Endothelial cell of umbilical vein (primary cell): Measurements from ENCODE around the gene TNFRSF14. TPM values are rescaled to one million over a fixed set of nuclear protein-coding genes. Genes with fewer than 3 reads are reported as not detected.

Experiments used
- BruUV-seq: library from RNA; stranded (reverse); fragments of 400-500 nt; replicated peaks from 2 replicates; lab custom pipeline; 2021; lab: Mats Ljungman, UMichigan
- CTCF ChIA-PET: fragments of 300-600, 350-600 bp; sonication (Branson Sonifier 250); formaldehyde crosslinking; loops from one replicate; lab custom pipeline; 2021; ENCODE audit warnings: antibody characterized with exemption, inconsistent platforms; lab: Charles Lee
- POLR2A ChIA-PET: fragments of 300-600, 350-600 bp; sonication (Branson Sonifier 250); formaldehyde crosslinking; loops from one replicate; lab custom pipeline; 2021; ENCODE audit warnings: antibody characterized with exemption, inconsistent platforms; lab: Charles Lee
- DNase-seq: peaks from one replicate; pipeline ENCODE4 v3.0.0-alpha.2; 2011; ENCODE audit warnings: low read depth, low spot score
- FAIRE-seq: peaks from 2 replicates; lab custom pipeline; 2011; peaks lifted over from hg19 to GRCh38; lab: Jason Lieb, UNC
- H2AFZ ChIP-seq: 2 replicates; pipeline ENCODE4 v1.6.0; 2012; ENCODE audit warnings: low read depth, low read length, control low read depth, inconsistent platforms
- H3K27ac ChIP-seq: 2 replicates; pipeline ENCODE4 v1.5.1; 2011; ENCODE audit warnings: low read depth, mild to moderate bottlenecking, control low read depth, low read length, moderate library complexity; ENCODE audit not compliant: insufficient read depth
- H3K27me3 ChIP-seq, 2 experiments: 2 replicates each; pipeline versions ENCODE4 v1.6.0 to v1.6.1; 2011; ENCODE audit warnings: low read length in 2 of 2, mixed read lengths in 1 of 2; ENCODE audit not compliant: control insufficient read depth in 2 of 2, insufficient read depth in 2 of 2
- H3K36me3 ChIP-seq, 2 experiments: 2 replicates in 1 of 2; 3 replicates in 1 of 2; pipeline ENCODE4 v1.5.1; 2011; ENCODE audit warnings: low read length in 2 of 2, mild to moderate bottlenecking in 1 of 2, moderate library complexity in 1 of 2; ENCODE audit not compliant: control insufficient read depth in 2 of 2, insufficient read depth in 2 of 2; ENCODE audit errors: extremely low read depth in 1 of 2
- H3K4me1 ChIP-seq: 3 replicates; pipeline ENCODE4 v1.5.1; 2011; ENCODE audit warnings: mild to moderate bottlenecking, low read length; ENCODE audit not compliant: control insufficient read depth, insufficient read depth; ENCODE audit errors: extremely low read depth
- H3K4me2 ChIP-seq: 2 replicates; pipeline ENCODE4 v1.6.1; 2011; ENCODE audit warnings: low read length, control low read depth, mixed read lengths; ENCODE audit not compliant: insufficient read depth
- H3K4me3 ChIP-seq, 3 experiments: fragments of 200-600 bp in 1 of 3; sonication (generic), shearing (Covaris generic) in 1 of 3; replicated peaks in 1 of 3; 2 replicates each; pipeline ENCODE4 v1.5.1; 2011 to 2016; ENCODE audit warnings: control low read depth in 3 of 3, low read length in 3 of 3, mild to moderate bottlenecking in 2 of 3, inconsistent platforms in 1 of 3, low read depth in 1 of 3, moderate library complexity in 1 of 3; ENCODE audit not compliant: insufficient read depth in 1 of 3
- H3K79me2 ChIP-seq: 2 replicates; pipeline ENCODE4 v1.6.0; 2012; ENCODE audit warnings: low read length, inconsistent platforms; ENCODE audit not compliant: control insufficient read depth, insufficient read depth
- H3K9ac ChIP-seq: replicated peaks from 2 replicates; pipeline ENCODE3; 2011; ENCODE audit warnings: low read length, control low read depth; ENCODE audit not compliant: insufficient read depth; ENCODE audit errors: extremely low read depth
- H3K9me1 ChIP-seq: replicated peaks from 3 replicates; pipeline ENCODE4 v1.6.0; 2011; ENCODE audit warnings: mild to moderate bottlenecking, low read length; ENCODE audit not compliant: control insufficient read depth, insufficient read depth; ENCODE audit errors: extremely low read depth
- H3K9me3 ChIP-seq: replicated peaks from 2 replicates; pipeline ENCODE4 v1.5.1; 2012; ENCODE audit warnings: low read length, inconsistent platforms; ENCODE audit not compliant: control insufficient read depth, insufficient read depth
- H4K20me1 ChIP-seq: replicated peaks from 2 replicates; pipeline ENCODE3; 2011; ENCODE audit warnings: mild to moderate bottlenecking, low read length; ENCODE audit not compliant: control insufficient read depth, insufficient read depth; ENCODE audit errors: extremely low read depth
- CTCF ChIP-seq, 2 donors: IDR thresholded peaks; 1 replicate in 1 of 2; 2 replicates in 1 of 2; pipeline ENCODE4 v1.5.1; 2011; ENCODE audit warnings: low read length in 2 of 2, mild to moderate bottlenecking in 2 of 2, moderate library complexity in 2 of 2, control low read depth in 1 of 2, inconsistent platforms in 1 of 2, low read depth in 1 of 2; ENCODE audit not compliant: insufficient read depth in 1 of 2; ENCODE audit errors: extremely low read depth in 1 of 2
- EZH2 ChIP-seq: IDR thresholded peaks from 2 replicates; pipeline ENCODE4 v1.6.1; 2012; ENCODE audit warnings: borderline replicate concordance, low read depth, mild to moderate bottlenecking, moderate library complexity, low read length, inconsistent platforms; ENCODE audit not compliant: severe bottlenecking
- FOS ChIP-seq: IDR thresholded peaks from 2 replicates; pipeline ENCODE4 v1.6.1; 2011; ENCODE audit warnings: mild to moderate bottlenecking, low read length, moderate library complexity, borderline replicate concordance; ENCODE audit not compliant: insufficient read depth
- GATA2 ChIP-seq: IDR thresholded peaks from 2 replicates; pipeline ENCODE4 v1.7.0; 2011; ENCODE audit warnings: low read depth, mild to moderate bottlenecking, moderate library complexity, mixed read lengths, low read length; ENCODE audit not compliant: insufficient read length, insufficient read depth
- JUN ChIP-seq: IDR thresholded peaks from 2 replicates; pipeline ENCODE4 v1.6.1; 2011; ENCODE audit warnings: borderline replicate concordance, low read depth; ENCODE audit not compliant: insufficient read length, insufficient read depth
- MAX ChIP-seq: IDR thresholded peaks from 2 replicates; pipeline ENCODE4 v1.6.1; 2011; ENCODE audit not compliant: insufficient read depth, insufficient read length
- MYC ChIP-seq: IDR thresholded peaks from one replicate; pipeline ENCODE4 v1.6.1; 2011; ENCODE audit warnings: mild to moderate bottlenecking, low read depth, low read length
- POLR2A ChIP-seq: IDR thresholded peaks from 2 replicates; pipeline ENCODE4 v1.6.1; 2012; ENCODE audit warnings: low read depth, mild to moderate bottlenecking, control low read depth, low read length
- POLR2AphosphoS5 ChIP-seq: IDR thresholded peaks from 2 replicates; pipeline ENCODE4 v1.6.1; 2012; ENCODE audit warnings: low read depth, mild to moderate bottlenecking, control low read depth, low read length, moderate library complexity; ENCODE audit not compliant: insufficient read depth
- dilution Hi-C: fragments of 300-500 bp; cut with MboI; formaldehyde crosslinking; loops from one replicate; pipeline ENCODE4 v1.15.0; 2019; ENCODE audit warnings: low sequenced_read_pairs; ENCODE audit not compliant: extremely low pct_ligation_motif_present
- intact Hi-C: fragments of 100-400 bp; cut with micrococcal nuclease; formaldehyde crosslinking; loops from one replicate; pipeline ENCODE4 v1.10.0; 2022
- polyA plus RNA-seq, 4 experiments: library from polyadenylated mRNA; depleted of rRNA in 3 of 4; stranded (reverse) in 3 of 4; unstranded in 1 of 4; fragments of >200 nt; gene quantifications; 2 replicates each; pipeline versions ENCODE4 v1.2.1 to v1.2.3, GENCODE V29; 2011 to 2012; ENCODE audit warnings: missing spikeins in 1 of 4
- total RNA-seq: library from RNA; stranded (reverse); gene quantifications from 2 replicates; pipeline ENCODE4 v1.2.3, GENCODE V29; 2021

Gene TNFRSF14
- total and polyA plus RNA-seq, 2 donors (not counting 3 experiments of a cell fraction or from before 2014, with no cell fraction given) = 40.9 to 49.4 TPM

- Histone ChIP-seq H3K9me1 (no peaks in the 10 kb centered on the region), H3K4me2 (no peak overlapping the region), H3K9ac (no peak overlapping the region), H3K9me3 (no peaks in the 10 kb centered on the region), H4K20me1 (no peaks in the 10 kb centered on the region), H3K27ac (no peak overlapping the region), H2AFZ (no peak overlapping the region), H3K4me1 (no peaks in the 10 kb centered on the region), H3K4me3 (no peak overlapping the region), H3K27me3 (no peaks in the 10 kb centered on the region), H3K79me2 (no peaks in the 10 kb centered on the region), H3K36me3 (no peaks in the 10 kb centered on the region)
- POLR2A ChIA-PET = no interaction called here
- dilution Hi-C loops (no loop called here), intact Hi-C loops (no loop called here)
- no TSS peak for BruUV-seq
- no peak for TF ChIP-seq POLR2A
- no peak for TF ChIP-seq CTCF (IDR thresholded peaks at IDR 0.05; ENCODE audit: extremely low read depth in 1 of 2, insufficient read depth in 1 of 2, low read depth in 1 of 2, low read length in 2 of 2)
- TF ChIP-seq MYC = no peak
- TF ChIP-seq POLR2AphosphoS5 = no peak
- TF ChIP-seq MAX = no peak
- TF ChIP-seq GATA2 = no peak
- TF ChIP-seq FOS = no peak
- TF ChIP-seq EZH2 = no peak
- no peak for TF ChIP-seq JUN
- CTCF ChIA-PET = no interaction called here
- DNase-seq = no peak
- no peak for FAIRE-seq
Observed at GRCh38 chr1:2610036-2610959, 54.1 kb downstream of the TNFRSF14 start.
